ENCODE results near the gene A3GALT2.
"Not testable (repeated sequence)": the region's sequence is repeated elsewhere in the genome, so short reads cannot be mapped to it uniquely, and the experiment has no call there.

The A3GALT2 gene

DNA sequence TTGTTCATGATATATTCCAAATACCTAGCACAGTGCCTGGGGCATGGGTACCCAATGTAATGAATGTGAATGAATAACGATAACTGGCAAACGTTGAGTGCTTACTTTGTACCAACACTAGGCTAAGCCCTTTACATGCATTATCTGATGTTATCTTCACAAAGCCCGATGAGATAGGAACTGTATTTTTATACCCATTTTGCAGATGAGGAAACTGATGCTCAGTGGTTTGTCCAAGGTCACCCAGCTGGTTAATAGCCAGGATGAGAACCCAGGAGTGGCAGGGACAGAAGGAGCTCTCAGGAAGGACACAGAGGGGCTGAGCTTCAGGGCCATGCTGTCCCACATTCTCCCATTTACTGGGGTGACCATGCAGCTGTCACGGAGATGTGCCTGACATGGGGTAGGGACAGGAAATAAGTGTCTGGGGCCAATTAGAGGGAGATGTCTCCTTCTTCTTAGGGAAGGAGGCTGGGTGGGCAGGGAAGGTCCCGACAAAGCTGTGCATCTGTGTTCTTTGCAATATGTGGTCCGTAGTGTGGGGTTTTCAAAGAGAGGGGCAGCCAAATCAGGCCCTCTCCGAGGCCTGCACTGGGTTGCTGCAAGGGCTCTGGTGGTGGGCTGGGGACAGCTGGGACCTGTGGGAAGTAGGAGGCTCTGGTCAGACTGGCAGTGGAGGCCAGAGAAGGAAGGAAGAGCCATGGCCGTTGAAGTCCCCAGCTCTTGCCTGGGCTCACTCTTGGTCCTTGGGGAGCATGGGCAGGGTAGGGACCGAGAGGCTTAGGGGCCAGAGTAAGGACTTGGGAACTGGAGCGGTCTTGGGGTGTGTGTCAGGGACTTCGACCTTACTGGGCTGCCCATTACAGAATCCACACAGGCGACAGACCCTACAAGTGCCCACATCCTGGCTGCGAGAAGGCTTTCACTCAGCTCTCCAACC lies 26.6 kb downstream of the A3GALT2 start:
- no peak for DNase-seq (ENCODE audit: low read depth)

DNA sequence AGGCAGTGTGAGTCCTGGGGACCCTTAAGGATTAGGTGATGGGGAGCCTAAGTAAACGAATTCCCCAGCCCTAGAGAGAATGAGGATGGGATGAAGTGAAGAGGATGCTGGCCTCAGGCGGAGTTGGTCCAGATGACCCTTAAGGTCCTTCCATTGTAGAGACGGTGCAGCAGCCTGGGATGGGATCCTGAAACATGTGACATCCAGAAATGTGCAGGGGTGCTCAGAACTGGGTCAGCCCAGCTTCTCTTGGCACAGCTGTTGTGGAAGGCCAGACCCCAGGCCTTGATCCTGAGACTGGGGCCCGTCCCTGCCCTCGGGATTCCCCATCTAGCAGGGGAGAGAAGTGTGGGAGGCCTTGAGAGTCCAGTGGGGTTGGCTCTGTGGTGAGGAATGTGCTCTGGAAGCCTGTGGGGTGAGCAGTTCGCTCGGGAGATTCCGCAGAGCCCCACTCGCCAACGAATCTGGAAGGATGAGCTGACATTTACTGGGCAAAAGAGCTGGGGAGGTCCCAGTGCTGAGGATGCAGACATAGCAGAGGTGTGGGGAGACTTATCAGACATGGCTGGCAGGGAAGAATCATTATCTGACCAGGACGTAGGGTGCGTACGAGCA lies 28.1 kb downstream of the A3GALT2 start:
- DNase-seq (ENCODE audit: low read depth): no peak

DNA sequence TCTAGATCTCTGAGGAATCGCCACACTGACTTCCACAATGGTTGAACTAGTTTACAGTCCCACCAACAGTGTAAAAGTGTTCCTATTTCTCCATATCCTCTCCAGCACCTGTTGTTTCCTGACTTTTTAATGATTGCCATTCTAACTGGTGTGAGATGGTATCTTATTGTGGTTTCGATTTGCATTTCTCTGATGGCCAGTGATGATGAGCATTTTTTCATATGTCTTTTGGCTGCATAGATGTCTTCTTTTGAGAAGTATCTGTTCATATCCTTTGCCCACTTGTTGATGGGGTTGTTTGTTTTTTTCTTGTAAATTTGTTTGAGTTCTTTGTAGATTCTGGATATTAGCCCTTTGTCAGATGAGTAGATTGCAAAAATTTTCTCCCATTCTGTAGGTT lies 30.3 kb downstream of the A3GALT2 start:
- not testable (repeated sequence) for DNase-seq (ENCODE audit: low read depth)

DNA sequence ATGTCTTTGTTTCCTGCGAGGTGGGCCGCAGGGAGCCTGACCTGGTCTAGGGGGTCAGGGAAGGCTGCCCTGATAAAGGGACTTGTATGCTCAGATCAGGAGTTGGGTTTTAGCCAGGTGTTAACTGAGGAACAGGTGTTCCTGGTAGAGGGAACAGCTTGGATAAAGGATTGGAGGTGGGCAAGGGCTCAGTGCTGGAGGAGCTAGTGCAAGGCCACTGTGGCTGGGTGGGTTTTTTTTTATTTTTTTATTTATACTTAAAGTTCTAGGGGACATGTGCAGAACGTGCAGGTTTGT lies 31.1 kb downstream of the A3GALT2 start:
- DNase-seq (ENCODE audit: low read depth): no peak

DNA sequence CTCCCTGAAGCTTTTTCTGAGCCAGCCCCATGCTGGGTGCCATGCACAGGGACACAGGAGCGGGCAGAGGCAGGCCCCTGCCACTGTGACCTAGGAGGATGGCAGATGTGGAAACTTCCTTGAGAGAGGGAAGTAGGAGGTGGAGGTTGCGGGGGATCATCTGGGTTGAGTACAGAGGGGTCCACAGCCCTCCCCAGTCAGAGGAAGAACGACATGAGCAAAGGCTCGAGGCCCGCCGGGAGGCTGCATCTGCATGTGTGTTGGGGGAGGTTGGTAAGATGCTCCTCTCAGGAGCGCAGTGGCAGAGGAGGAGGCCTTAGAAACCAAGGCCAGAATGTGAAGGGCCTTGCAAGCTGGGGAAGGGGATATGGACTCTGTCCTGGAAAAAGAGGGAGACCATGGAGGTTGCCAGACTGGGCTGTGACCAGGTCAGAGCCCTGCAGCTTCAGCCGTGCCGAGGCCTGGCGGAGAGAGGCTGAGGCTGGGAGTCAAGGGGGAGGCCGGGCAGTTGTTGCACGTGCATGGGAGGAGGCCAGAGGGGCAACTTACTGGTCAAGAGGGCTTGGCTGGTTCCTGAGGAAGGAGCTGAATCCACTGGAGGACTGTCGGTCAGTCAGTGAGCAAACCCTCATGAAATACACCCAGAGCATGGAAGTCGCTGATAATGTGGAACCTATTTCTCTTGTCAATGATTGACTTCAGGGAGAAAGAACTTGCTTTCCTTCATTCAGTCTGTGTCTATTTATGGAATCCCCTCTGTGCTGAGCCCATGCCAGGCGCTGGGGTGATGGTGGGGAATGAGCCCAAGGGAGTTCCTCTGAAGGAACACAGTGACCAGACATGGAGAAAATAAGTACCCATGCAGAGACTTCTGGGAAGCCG lies 31.7 kb downstream of the A3GALT2 start:
- DNase-seq (ENCODE audit: low read depth): no peak

DNA sequence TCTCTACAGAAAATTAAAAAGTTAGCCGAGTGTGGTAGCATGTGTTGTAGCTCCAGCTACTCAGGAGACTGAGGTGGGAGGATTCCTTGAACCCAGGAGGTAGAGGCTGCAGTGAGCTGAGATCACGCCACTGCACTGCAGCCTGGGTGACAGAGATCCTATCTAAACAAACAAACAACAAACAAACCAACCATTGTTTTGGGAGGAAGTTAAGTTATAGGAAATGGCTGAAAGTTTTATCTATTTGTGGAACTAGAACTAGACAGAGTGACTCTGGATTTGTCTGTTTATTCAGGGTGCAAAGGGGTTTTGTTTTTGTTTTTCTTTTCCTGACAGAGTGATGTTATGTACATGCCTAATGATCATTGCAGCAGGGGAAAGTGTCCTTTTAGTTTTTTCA lies 33.6 kb downstream of the A3GALT2 start:
- no peak for DNase-seq (ENCODE audit: low read depth)

DNA sequence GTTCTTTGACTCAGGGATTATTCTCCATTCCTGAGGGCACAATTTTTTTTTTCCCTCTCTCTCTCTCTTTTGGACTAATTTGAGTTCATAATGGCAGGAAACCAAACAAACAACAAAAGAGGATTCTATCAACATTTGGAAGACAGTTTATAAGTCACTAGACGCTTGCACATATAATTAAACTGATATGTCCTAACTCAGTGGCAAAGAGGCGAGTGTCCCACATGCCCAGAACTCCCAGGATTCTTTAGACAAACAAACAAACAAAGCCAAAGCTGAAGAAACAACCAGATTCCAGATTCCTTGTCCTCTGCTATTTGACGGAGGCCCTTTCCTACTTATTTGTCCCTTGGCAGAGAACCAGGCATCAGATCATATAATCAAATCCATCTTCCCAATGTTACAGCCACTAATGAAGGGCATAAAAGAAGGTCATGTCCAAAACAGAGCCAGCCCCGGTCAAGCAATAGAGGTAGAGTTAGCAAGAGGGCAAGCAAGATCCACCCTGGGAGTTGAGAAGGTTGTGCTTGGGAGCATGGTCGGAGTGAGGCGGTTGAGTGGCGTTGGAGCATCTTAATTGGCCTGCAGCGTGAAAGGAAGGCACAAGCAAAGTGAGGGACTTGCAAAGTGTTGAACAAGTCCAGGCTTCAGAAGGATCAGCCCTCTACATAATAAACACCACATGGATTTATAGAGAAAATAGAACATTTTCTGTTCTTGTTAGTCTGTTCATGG lies 34.3 kb downstream of the A3GALT2 start:
- no peak for DNase-seq (ENCODE audit: low read depth)

DNA sequence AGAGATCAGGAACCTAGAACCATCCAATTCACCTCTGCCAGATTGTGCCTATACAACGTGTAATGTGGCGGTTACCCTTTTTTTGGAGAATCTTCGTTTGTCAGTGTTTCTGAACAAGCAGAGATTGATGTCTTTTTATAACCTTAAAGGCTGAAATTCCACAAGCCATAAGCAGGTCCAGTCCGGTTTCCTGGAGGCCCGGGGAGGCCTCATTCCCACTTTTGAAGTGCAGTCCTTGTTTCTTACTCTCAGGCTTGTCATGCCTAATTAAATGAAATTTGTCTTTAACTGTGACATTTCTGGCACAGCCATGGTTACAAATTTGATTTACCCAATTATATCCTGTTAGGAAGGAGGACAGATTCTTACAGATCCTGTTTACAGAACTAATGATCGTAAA lies 36.8 kb downstream of the A3GALT2 start:
- DNase-seq (ENCODE audit: low read depth): no peak

DNA sequence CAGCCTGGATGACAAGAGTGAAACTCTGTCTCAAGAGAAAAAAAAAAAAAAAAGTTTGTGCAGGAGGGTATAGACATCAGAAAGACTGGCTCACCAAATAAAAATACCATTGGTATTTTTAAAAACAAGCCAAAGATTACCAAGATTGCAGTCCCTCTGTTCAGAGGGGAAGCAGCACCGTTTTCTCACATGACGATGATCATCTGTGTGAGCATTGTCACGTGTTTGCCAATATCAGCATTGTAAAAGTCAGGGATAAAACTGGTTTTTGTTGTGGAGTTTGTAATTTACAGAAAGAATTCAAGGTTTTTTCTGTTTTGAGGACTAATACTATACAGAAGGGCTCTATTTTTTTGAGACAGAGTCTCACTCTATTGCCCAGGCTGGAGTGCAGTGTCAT lies 38.1 kb downstream of the A3GALT2 start:
- DNase-seq (ENCODE audit: low read depth): no peak

DNA sequence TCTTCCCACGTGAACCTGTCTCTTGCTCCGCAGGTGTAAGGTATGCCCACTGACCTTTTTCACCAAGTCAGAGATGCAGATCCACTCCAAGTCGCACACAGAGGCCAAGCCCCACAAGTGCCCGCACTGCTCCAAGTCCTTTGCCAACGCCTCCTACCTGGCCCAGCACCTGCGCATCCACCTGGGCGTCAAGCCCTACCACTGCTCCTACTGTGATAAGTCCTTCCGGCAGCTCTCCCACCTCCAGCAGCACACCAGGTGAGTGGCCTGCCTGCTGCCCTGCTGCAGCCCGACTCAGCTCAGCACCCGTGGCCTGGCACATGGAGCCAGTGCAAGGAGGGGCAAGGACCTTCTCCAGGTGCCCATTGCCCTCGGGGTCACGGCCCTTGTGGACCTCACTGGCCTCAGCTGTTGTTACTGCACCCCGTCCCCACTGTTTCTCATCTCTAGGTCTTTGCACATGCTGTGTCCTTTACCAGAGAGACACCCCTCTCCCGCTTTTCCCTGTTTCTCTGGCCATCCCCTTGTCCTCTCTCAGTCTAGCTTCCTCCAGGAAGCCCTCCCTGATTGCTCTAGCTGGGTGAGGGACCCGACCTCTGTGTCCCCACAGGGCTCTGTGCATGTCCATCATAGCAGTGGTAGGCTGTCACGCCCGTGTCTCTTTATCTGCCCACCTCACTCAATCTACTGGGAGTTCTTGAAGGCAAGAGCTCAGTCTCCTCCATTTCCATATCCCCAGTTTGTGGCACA lies 39.2 kb downstream of the A3GALT2 start:
- no peak for DNase-seq (ENCODE audit: low read depth)

DNA sequence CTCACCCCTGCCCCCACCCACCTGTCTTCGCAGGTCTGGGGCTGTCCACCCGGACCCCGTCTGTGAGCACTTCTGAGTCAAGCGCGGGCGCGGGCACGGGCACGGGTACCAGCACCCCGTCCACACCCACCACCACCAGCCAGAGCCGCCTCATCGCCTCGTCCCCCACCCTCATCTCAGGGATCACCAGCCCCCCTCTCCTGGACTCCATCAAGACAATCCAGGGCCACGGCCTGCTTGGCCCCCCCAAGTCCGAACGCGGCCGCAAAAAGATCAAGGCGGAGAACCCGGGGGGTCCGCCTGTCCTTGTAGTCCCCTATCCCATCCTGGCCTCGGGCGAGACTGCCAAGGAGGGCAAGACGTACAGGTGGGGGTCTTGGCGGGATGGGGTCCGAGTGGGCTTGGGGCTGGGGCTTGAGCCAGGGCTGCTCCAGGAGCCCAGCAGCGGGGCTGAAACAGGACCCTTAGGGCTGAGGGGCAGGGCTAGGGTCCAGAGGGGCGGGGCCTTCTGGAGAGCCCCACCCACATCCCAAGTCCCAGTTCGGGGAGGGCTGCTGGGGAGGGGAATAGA lies 40.7 kb downstream of the A3GALT2 start:
- DNase-seq (ENCODE audit: low read depth): no peak

DNA sequence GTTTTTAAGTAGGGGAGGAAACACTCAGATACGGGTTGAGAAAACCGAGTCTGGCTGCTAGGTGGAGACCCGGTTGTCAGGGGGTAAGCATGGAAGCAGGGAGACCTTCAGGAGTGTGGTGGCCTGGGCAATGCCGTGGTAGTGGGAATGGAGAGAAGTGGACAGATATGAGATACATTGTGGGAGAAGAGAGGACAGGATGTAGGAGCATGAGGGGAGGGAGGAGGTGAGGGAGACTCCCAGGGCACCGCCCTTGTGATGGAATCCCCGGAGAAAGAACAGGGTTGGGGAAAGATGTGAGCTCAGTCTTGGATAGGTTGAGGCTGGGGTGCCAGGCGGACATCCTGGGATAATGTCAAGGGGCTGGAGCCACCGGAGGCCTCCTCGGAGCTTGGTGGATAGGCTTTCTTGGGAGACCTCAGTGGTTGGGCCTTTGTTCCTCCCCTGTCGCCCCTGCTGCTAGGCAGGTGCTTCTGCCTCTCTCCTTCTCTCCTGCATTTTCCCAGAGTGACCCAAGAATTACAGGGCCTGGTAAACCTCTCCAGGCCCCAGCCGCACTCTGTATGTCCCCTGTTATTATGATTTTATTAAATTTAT lies 43.3 kb downstream of the A3GALT2 start:
- DNase-seq (ENCODE audit: low read depth): no peak

DNA sequence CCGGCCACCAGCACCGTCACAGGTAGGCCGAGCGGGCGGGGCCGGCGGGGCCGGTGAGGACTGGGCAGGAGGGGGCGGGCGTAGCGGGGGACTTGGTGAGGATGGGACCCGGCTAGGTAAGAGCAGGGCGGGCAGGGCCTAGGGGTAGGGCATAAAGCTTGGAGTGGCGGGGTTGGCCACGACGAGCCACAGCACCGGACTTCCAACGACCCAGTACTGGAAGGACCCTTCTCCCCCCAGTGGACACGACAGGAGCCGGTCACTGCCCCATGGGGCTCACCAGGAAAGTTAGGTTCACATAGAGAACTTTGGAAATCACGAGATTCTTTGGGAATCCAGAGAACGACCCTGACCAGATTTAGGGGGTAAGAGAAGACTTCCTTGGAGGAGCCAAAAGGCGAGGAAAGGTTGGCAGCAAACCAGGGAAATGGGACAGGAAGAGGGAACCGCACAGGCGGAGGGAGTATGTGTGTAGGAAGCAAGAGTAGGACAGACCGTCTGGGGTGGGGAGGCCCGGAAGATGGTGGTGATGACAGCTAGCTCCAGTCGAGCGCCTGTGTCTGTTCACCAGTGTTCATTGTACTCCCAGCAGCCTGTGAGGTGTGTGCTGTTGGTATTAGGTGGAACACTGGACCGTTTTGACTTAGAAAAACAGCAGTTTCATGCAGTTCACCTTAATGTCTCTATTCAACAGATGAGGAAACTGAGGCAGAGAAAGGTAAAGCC lies 44.2 kb downstream of the A3GALT2 start:
- DNase-seq (ENCODE audit: low read depth): no peak

DNA sequence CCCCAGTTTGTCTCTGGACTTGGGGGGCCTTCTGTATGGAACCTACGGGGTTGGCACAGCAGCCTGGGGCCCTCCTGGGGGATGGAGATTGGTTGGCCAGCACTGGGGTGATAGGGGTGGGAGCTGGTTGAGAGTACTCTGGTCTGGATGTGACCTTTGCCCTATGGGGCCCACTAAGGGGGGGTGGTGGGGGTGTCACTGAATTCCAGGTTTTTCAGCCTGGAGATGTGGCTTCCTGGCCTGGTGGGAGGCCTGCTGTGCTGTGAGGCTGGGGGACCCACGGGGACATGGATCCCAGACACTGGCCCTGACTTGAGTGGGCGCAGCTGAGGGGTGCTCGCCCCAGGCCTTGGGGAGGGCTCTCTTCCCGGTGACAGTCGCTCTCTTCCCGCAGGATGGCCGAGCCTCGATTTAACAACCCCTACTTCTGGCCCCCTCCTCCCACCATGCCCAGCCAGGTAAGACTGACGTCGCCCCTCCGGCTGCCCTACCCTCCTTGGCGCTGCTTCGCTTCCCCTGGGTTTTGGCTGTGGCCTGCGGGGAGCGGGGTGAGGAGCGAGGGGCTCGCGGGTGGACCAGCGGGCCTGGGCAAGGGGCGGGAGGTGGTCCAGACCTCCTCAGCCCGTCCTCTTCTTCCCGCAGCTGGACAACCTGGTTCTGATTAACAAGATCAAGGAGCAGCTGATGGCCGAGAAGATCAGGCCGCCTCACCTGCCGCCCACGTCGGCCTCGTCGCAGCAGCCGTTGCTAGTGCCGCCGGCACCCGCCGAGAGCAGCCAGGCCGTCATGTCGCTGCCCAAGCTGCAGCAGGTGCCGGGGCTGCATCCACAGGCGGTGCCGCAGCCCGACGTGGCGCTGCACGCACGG lies 45.0 kb downstream of the A3GALT2 start:
- no peak for DNase-seq (ENCODE audit: low read depth)

DNA sequence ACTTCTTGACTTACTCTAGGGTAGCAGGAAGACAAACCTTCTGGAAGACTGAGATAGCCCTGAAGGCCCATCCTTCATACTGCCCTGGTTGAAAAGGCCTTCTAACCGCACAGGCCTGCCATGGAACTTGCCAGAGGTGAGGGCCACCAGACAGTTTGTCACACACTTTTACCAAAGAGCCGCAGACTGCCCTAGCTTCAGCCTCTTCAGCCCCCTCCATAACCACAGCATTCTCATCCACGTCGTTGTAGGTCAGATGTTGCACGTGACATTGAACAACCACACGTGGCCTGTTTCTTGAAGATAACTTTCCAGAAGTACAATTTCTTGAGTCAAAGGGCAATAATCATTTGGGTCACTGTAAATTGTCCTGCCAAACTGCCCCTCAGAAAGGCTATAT lies 45.7 kb downstream of the A3GALT2 start:
- DNase-seq (ENCODE audit: low read depth): no peak

DNA sequence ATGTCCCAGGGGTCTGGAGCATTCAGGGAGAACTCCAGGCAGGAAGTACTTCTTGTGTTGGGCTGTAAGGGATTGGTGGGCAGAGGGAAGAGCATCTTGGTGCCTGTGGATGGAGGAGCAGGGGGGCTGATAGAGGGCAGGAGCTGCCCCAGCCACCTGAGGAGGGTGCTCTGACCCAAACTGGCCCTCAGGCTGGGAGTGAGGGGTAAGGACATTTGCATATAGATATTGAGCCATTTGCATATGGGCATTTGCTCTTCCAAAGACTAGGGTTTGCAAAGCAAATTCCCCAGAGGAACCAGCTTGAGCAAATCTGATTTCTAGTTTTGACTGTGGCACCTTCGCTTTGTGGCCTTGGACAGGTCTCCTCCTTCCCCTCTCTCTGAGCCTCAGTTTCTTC lies 46.5 kb downstream of the A3GALT2 start:
- DNase-seq (ENCODE audit: low read depth): no peak

DNA sequence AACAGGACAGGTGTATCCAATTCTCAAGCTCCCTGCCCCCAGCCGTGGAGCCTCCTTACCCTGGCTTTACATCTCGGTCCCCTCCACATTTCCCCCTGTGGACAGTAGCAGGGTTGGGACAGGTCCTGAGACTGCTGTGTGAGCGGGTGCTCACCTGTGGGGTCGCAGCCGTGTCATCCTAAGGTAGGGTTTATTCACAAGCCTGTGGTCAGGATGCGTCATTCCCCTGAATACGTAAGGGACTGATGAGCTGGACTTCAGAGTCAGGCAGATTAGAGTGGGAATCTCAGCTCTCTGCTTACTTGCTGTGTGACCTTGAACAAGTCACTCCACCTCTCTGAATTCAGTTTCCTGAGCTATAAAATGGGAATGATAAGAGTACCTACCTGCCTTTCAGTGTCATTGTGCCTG lies 46.9 kb downstream of the A3GALT2 start:
- no peak for DNase-seq (ENCODE audit: low read depth)

DNA sequence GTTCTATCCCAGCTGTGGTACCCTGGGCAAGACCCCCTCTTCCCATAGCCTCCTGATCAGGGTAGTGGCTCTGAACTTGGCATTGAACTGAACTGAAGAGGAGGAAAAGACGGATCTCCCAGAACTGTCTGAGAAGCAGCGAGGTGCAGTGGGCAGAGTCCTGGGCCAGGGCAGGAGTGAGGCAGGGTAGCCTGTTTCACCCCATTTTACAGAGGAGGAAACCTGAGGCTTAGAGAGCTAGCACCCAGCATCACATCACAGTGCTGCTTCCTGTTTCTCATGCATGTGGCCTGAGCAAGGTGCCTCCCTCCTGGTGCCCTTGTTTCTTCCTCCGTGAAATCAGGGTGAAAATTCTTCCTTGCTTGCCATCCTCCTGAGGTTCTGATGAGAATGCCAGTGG lies 47.5 kb downstream of the A3GALT2 start:
- DNase-seq (ENCODE audit: low read depth): no peak

DNA sequence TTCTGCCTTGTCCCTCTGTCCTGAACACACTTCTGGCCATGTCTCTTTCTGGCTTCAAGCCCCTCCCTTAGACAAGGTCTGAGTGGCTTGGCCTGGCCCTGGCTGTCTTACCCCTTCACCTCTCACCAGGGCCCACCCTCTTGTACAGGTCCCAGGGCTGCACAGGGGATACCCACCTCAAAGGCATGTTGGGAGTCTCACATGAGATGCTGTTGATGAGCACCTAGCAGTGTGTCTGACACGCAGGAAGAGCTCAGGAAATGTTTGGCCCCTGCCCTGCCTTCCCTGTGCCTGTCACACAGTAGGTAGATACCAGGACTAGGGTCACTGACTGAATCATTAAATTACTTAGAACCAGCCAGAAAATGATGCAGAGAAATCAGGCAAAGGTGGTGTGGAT lies 48.0 kb downstream of the A3GALT2 start:
- no peak for DNase-seq (ENCODE audit: low read depth)

Data from HS-5 (cell line).